ENCODE results near the gene ACTL7B. TPM values are rescaled to one million over a fixed set of nuclear protein-coding genes. Genes with fewer than 3 reads are reported as not detected.
"Not testable (repeated sequence)": the region's sequence is repeated elsewhere in the genome, so short reads cannot be mapped to it uniquely, and the experiment has no call there.

Gene ACTL7B
- total RNA-seq, 1 donor from 2014 or later = 0.13 TPM

DNA sequence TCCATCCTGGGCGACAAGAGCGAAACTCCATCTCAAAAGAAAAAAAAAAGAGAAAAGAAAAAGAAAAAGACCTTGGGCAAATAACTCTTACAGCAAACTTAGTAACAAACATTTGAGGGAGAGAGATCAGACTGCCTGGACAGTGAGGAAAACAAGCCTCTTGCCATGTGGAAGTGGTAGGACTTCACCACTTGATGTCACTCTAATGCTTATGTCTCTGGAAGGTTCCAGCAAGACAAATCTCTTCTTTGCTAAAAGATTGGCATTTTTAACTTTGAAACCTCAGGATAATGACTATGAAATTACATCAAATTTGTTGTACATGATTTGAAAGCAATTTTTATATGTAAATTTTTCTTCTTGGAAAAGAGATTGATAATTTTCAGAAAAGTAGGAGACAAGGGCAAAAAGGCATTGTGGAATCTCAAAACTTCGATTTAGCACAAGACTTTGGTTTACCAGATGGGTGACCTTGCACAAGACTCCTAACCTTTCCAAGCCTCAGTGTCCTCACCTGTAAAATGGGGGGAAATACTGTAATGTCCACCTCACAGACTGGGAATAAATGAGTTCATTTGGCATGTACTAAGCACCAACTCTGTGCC, 5.4 kb downstream of the ACTL7B start:
- ATAC-seq (peak; percentile 48), DNase-seq (ENCODE audit: low spot score) (no peak)
- intact Hi-C loops (cut with DNase I) = no loop called here

DNA sequence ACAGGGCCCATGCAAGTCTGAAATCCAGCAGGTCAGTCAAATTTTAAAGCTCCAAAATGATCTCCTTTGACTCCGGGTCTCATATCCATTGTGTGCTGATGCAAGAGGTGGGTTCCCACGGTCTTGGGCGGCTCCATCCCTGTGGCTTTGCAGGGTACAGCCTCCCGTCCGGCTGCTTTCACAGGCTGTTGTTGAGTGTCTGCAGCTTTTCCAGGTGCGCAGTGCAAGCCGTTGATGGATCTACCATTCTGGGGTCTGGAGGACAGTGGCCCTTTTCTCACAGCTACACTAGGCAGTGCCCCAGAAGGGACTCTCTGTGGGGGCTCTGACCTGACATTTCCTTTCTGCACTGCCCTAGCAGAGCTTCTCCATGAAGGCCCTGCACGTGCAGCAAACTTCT, 7.5 kb downstream of the ACTL7B start:
- intact Hi-C loops (cut with DNase I); DNase-seq (ENCODE audit: low spot score): not testable (repeated sequence)

DNA sequence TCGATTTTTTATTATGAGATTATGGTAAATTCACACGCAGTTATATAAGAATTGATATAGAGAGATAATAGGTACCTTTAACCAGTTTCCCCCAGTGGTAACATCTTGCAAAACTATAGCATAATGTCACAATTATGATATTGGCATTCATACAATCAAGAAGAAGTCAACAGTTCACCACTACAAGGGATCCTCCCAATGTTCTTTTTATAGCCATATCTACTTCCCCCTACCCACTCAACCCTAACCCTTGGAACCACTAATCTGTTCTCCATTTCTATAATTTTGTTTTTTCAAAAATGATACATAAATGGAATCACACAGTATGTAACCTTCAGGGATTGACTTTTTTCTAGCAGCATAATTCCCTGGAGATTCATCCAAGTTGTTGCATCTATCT, 9.8 kb downstream of the ACTL7B start:
- no peak for ATAC-seq
- intact Hi-C loops (cut with DNase I) = no loop called here
- DNase-seq (ENCODE audit: low spot score) = no peak

More for the DNA sequence above, 7.5 kb downstream of the ACTL7B start:
- ATAC-seq = not testable (repeated sequence)

DNA sequence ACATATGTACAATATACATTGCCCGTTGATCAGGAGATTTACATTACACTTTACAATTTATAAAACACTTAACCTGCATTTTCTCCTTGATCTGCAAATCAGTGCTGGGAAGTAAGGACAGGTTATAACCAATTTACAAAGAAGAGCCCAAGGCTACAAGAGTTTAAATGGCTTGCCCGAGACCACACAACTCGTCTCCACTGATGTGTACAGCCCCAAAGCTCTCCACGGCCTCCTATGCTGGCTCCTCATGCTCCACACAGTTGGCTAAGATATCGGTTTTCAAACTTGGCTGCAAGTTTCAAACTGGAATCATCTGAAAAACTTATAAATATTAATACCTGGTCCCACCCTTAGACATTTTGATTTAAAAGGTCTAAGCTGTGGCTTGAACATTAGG, 10.3 kb downstream of the ACTL7B start:
- intact Hi-C loops (cut with DNase I) = no loop called here
- ATAC-seq = peak; percentile 62

DNA sequence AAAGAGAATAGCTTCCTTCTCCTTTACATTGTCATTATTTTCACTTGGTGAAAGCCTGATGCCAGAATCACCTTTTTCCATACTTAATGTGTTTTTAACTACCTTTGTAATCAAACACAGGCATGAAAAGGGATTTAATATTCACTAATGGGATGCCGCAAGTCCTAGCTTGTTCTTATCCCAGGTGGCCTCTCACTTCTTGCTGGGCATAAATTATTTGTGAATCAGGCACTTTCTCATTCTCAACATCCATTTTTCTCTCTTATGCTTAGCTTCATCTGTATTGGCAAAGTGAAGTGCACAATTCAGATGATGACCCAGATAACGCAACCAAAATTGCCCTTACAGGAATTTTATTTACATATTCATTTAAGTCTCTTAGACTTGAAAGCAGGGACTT, 10.9 kb downstream of the ACTL7B start:
- DNase-seq (ENCODE audit: low spot score) (no peak), ATAC-seq (no peak)
- intact Hi-C loops (cut with DNase I) = no loop called here

More for the DNA sequence above, 10.3 kb downstream of the ACTL7B start:
- DNase-seq (ENCODE audit: low spot score) = no peak

DNA sequence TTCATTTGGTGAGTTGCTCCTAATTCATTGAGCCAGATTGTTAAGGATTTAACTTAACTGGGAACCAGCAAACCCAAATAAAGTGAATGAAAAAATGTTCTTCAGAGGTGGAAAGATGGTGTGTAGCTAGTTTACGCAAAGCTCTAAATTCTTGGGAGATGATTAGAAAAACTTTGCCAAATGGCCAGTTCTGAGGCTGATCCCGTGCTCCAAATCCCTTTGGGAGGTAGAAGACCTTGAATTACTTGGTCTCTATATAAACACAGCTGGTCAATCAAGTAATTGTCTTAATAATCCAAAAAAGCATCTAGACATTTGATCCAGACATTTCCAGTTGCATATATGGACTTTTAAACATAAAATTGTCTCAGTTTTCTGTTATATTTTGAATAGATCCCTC, 11.4 kb downstream of the ACTL7B start:
- DNase-seq (ENCODE audit: low spot score) (no peak), ATAC-seq (peak; percentile 83)
- intact Hi-C loops (cut with DNase I) = no loop called here

DNA sequence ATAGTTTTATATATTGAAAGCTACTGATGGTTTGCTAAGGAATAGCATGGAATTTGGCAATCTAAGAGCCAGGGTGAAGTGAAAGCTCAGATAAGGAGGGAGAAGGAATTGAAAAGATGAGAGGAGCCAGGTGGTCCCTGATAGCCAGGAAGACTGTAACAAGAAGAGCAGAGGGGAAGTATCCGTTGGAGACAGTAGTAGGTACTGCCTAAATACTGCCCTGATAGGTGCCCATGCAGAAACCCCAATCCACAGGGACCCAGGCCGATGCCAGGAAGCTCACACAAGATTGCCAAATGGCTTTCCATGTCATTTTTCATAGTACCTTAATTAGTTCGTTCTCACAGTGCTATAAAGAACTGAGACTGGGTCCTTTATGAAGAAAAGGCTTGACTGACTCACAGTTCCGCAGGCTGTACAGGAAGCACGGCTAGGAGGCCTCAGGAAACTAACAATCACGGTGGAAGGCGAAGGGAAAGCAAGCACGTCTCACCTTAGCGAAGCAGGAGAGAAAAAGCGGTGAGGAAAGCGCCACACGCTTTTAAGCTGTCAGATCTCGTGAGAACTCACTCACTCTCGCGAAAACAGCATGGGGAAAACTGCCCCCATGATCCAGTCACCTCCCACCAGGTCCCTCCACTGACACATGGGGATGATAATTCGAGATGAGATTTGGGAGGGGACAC, 13.0 kb downstream of the ACTL7B start:
- intact Hi-C loops (cut with DNase I) = no loop called here
- DNase-seq (ENCODE audit: low spot score) = no peak
- no peak for ATAC-seq

DNA sequence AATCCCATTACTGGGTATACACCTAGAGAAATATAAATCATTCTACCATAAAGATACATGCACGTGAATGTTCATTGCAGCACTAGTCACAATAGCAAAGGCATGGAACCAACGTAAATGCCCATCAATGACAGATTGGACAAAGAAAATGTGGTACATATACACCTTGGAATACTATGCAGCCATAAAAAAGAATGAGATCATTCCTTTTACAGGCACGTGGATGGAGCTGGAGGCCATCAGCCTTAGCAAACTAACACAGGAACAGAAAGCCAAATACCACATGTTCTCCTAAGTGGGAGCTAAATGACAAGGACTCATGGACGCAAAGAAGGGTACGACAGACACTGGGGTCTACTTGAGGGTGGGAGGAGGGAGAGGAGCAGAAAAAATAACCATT, 16.2 kb downstream of the ACTL7B start:
- intact Hi-C loops (cut with DNase I); DNase-seq (ENCODE audit: low spot score); ATAC-seq: not testable (repeated sequence)

DNA sequence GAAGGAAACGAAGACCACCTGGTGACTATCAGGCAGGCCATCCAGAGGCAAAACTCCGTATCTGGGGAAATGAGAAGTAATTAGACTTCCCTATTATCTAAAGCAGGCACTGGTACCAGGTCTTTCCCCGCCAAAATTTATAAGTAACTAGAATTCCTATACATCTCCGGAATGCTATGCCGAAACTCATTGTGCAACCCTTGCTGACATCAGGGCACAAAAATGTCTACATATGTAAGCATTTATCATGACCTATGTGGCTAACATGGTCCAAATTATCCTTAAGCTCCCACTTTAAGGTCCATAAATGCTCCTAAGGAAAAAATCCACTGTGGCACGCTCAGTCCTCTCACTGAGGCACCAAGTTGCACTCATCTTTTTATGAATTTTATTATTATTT, 17.8 kb downstream of the ACTL7B start:
- intact Hi-C loops (cut with DNase I) = no loop called here
- no peak for ATAC-seq
- DNase-seq (ENCODE audit: low spot score) = no peak

DNA sequence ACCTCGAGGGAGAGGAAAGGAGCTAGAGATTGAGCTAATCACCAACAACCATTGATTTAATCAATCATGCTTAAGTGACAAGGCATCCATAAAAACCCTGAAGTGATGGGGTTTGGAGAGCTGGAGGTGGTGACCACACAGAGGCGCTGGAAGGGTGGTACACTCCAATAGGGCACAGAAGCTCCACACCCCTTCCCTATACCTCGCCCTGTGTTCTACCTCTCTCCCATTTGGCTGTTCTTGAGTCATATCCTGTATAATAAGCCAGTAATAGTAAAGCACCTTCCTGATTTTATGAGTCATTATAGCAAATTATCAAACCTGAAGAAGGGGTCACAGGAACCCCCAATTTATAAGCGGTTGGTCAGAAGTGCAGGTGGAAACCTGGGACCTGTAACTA, 18.3 kb downstream of the ACTL7B start:
- intact Hi-C loops (cut with DNase I) = no loop called here
- no peak for DNase-seq (ENCODE audit: low spot score)
- ATAC-seq = no peak

DNA sequence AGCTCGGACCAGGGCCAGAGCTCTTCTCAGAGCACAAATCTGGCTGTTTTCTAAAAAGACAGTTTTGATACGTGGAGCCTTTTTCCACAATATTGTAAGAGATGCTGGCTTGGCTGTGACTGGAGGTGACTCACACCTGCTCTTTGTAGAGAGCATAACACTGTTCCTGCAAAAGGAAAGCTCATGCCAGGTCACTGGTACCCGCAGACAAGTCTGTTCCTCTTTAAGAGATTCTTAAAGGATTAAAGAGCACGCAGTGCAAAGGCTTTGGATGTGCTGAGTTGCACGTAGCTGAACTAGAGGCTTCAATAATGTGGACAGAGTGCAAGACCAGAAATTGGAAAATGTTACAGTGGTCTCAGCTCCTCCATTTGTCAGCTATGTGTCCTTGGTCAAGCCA, 19.0 kb downstream of the ACTL7B start:
- intact Hi-C loops (cut with DNase I) = no loop called here
- ATAC-seq (no peak), DNase-seq (ENCODE audit: low spot score) (no peak)

DNA sequence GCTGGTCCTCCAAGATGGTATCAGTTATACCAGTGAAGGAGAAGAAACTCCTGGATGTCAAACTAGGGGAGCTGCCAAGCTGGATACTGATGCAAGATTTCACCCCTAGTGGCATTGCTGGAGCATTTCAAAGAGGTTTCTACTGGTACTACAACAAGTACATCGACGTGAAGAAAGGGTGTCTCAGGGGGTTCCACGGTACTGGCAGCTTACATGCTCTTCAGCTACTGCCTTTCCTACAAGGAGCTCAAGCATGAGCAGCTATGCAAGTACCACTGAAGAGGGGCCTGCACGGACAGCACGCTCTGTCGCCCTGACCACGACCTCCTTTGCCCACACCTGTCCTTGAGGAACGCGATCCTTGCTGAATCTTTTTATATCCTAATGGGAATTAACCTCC, 19.5 kb downstream of the ACTL7B start:
- ATAC-seq (no peak), DNase-seq (ENCODE audit: low spot score) (no peak)
- intact Hi-C loops (cut with DNase I) = no loop called here

DNA sequence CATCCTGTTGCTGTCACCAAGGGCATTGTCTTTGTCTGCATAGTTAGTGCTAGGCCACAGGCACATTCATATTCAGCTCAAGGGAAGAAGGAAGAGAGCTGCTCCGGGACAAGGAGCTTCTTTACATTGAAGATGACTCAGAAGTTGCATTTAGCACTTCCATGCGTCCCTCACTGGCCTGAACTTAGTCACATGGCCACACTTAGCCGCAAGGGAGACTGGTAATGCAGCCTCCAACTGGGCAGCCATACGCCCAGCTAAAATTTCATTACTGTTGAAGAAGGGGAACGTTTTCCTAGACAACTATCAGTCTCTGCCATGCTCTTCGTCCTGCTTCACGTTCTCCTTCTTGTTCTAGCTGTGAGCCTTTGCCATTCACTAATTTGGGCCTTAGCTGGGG, 20.0 kb downstream of the ACTL7B start:
- intact Hi-C loops (cut with DNase I) = no loop called here
- no peak for ATAC-seq
- DNase-seq (ENCODE audit: low spot score) = no peak

DNA sequence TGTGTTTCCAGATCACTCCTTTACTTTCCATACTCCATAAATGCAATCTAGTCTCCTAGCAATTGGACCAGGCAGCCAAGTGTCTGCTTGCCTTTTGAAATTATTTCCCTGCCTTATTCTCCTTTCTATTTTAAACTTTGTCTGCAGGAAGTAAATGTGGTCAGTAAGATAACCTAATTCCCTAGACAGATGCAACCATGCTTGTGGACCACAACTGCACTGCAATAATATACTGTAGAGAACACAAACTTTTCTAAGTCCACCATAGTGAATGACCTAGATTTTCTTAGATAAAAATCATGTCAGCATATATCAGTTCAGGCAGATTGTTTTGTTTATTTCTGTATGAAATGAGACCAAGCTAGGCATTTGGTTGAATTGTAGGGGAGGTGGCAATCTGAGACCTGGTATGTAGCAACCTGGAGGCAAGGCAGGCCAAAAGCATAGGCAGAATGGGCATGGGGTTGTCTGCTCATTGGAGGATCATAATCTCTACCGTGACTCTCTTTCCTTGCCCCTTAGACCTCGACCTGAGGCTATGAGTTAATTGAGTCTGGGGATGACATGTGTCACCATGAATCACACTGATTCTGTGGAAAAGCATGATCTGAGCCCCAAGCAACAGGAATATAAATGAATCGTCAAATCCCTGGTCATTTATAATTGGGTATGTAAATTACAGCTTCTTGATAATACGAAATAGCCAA, 20.7 kb downstream of the ACTL7B start:
- intact Hi-C loops (cut with DNase I) = no loop called here
- ATAC-seq (no peak), DNase-seq (ENCODE audit: low spot score) (no peak)

DNA sequence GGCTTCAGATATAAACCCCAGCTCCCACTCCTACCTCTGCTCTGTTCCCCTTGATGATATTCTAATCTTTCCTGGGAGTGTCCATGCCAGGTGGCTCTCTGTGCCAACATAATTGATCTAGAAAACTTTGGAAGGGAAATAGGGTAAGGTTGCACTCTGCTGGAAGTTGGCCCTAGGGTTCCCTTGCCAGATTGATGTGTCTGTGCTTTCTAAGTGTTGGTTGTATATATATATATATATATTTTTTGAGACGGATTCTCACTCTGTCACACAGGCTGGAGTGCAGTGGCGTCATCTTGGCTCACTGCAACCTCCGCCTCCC, 23.6 kb downstream of the ACTL7B start:
- intact Hi-C loops (cut with DNase I) = no loop called here
- no peak for ATAC-seq
- DNase-seq (ENCODE audit: low spot score) = no peak

DNA sequence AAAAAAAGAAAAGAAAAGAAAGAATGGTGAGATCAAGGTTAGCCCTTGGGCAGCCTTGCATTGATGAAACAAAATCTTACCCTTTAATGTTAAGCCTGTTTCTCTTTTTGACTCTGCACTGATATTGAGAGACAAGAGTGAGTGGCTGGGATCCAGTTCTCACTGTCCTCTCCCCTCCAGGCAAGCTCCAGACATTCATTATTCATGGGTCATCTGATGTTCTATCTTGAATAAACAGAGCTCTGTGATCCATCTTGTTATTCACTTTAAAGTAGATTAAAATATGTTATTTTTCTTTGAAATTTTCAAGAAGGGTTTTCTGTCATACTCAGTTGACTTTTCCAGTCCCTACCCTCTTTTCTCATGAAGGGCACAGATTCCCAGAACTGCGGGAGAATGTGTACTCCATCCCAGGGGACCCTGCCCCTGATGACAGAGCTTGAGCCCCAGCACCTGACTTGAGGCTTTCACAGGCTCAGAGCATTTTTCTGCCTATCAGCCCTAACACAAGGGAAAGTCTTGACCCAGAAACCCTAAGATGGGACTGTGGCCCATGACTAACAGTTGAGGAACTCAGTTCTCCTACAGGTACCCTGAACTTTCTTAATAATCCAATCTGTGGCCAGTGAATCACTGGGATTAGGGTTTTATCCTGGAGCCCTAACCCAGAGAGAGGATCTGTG, 24.1 kb downstream of the ACTL7B start:
- no peak for DNase-seq (ENCODE audit: low spot score)
- ATAC-seq = no peak
- intact Hi-C loops (cut with DNase I) = no loop called here

DNA sequence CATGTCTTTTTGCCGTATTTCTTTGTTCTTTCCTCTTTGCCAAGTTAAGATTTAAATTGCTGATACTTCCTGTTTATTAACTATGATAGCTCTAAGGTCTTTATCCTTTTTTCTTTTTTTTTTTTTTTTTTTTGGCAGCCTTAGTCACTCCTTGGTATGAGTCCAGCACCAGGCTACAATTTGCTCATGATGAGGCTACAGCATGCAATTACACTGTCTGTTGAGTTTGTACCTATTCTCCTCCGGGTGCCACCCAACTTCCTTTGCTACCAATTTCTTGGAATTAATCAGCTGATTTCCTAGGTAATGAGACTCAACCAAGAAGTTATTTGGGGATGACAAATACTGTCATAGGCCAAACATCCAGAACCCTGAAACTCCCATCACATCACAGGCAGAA, 25.5 kb downstream of the ACTL7B start:
- ATAC-seq (no peak), DNase-seq (ENCODE audit: low spot score) (no peak)
- intact Hi-C loops (cut with DNase I) = no loop called here

DNA sequence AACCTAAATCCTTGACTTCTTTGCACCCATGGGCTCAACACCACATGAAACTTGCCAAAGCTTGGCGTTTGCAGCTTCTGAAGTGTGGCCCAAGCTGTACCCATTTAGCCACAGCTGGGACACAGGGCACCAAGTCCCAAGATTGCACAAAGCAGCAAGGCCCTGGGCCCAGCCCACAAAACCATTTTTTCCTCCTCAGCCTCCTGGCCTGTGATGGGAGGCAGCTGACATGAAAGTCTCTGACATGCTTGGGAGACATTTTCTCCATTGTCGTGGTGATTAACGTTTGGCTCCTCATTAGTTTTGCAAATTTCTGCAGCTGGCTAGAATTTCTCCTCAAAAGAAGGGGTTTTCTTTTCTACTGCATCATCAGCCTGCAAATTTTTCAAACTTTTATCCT, 32.0 kb downstream of the ACTL7B start:
- no peak for DNase-seq (ENCODE audit: low spot score)
- intact Hi-C loops (cut with DNase I) = no loop called here

DNA sequence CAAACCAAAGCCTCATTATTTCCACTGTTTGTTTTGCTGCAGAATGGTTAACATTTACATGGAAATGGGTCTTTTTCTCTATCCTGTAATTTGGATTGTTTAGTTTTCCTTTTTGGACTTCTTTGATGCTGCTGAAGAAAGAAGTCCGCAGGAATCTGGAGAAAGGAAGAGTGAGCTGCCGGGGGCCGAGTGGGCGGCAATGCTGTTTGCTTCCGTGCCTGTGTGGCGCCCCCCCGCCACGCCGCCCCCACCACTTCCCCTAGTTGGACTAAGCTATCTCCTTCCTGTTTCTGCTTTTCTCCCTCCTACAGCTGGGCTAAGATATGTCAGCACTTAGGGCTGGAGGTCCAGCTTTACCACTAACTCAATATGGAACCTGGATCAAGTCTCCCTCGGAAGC, 39.7 kb downstream of the ACTL7B start:
- intact Hi-C loops (cut with DNase I) = no loop called here
- no peak for ATAC-seq
- no peak for DNase-seq (ENCODE audit: low spot score)

More for the DNA sequence above, 32.0 kb downstream of the ACTL7B start:
- no peak for ATAC-seq

DNA sequence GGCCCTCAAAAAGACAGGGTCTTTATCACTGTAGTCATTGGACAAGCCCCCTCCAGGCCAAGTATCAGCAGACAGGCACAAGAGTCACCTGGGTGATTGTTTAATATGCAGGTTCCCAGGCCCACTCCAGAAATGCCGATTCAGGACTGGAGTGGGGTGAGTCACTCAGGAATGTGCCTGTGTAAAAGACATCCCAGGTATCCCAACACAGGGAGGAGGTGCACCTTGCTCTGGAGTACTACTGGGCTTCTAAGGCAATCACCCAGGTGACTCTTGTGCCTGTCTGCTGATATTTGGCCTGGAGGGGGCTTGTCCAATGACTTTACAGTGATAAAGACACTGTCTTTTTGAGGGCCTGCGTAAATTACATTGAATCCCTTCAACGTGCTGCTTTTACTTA, 40.6 kb downstream of the ACTL7B start:
- intact Hi-C loops (cut with DNase I) = no loop called here
- ATAC-seq (no peak), DNase-seq (ENCODE audit: low spot score) (no peak)
